Caco-2 (cell line): ENCODE results near the gene PHACTR2. TPM values are rescaled to one million over a fixed set of nuclear protein-coding genes. Genes with fewer than 3 reads are reported as not detected.

Experiments
- BruUV-seq: library from RNA; stranded (reverse); fragments of 400-500 nt; replicated peaks from 2 replicates; lab custom pipeline; 2021; lab: Mats Ljungman, UMichigan
- CTCF ChIA-PET: fragments of 300-600 bp; sonication (Branson Sonifier 250); formaldehyde crosslinking; loops from one replicate; lab custom pipeline; 2022; ENCODE audit warnings: antibody characterized with exemption; lab: Charles Lee
- POLR2A ChIA-PET: fragments of 300-600 bp; sonication (Branson Sonifier 250); formaldehyde crosslinking; loops from one replicate; lab custom pipeline; 2022; ENCODE audit warnings: antibody characterized with exemption; lab: Charles Lee
- DNase-seq, 2 experiments: peaks; one replicate each; pipeline versions ENCODE4 v3.0.0 to v3.0.0-alpha.2; 2020 to 2022
- H3K27me3 ChIP-seq: replicated peaks from 2 replicates; pipeline ENCODE4 v1.6.0; 2011; ENCODE audit warnings: low read length; ENCODE audit not compliant: control insufficient read depth, insufficient read depth
- H3K36me3 ChIP-seq: 2 replicates; pipeline ENCODE4 v1.5.1; 2011; ENCODE audit warnings: low read length; ENCODE audit not compliant: control insufficient read depth, insufficient read depth
- H3K4me1 ChIP-seq: fragments of 250-450 bp; sonication (Bioruptor Pico); 2 replicates; pipeline ENCODE4 v1.5.1; 2020; ENCODE audit warnings: mild to moderate bottlenecking
- H3K4me3 ChIP-seq: 2 replicates; pipeline ENCODE4 v1.5.1; 2011; ENCODE audit warnings: low read depth, mild to moderate bottlenecking, control low read depth, low read length
- H3K9me3 ChIP-seq: fragments of 250-450 bp; sonication (Bioruptor Pico); 2 replicates; pipeline ENCODE4 v1.5.1; 2020; ENCODE audit warnings: mild to moderate bottlenecking, moderate library complexity
- H3K27ac Mint-ChIP-seq: one replicate; pipeline ENCODE4 v1.8.0; 2022; ENCODE audit warnings: mixed read lengths; ENCODE audit not compliant: unreplicated experiment
- H3K27me3 Mint-ChIP-seq: one replicate; pipeline ENCODE4 v1.8.0; 2022; ENCODE audit warnings: mixed read lengths; ENCODE audit not compliant: insufficient read depth, unreplicated experiment
- H3K36me3 Mint-ChIP-seq: one replicate; pipeline ENCODE4 v1.8.0; 2022; ENCODE audit warnings: mild to moderate bottlenecking, mixed read lengths; ENCODE audit not compliant: insufficient read depth, unreplicated experiment
- H3K4me1 Mint-ChIP-seq: one replicate; pipeline ENCODE4 v1.8.0; 2022; ENCODE audit warnings: low read depth, mixed read lengths; ENCODE audit not compliant: unreplicated experiment
- H3K4me3 Mint-ChIP-seq: one replicate; pipeline ENCODE4 v1.8.0; 2022; ENCODE audit warnings: mild to moderate bottlenecking, moderate library complexity, mixed read lengths; ENCODE audit not compliant: unreplicated experiment
- H3K9me3 Mint-ChIP-seq: one replicate; pipeline ENCODE4 v1.8.0; 2022; ENCODE audit warnings: mixed read lengths; ENCODE audit not compliant: unreplicated experiment
- intact Hi-C: fragments of 100-400 bp; cut with micrococcal nuclease; formaldehyde crosslinking; loops from one replicate; pipeline ENCODE4 v1.10.0; 2022; ENCODE audit not compliant: unreplicated experiment
- total RNA-seq: library from RNA; stranded (reverse); gene quantifications from 2 replicates; pipeline ENCODE4 v1.2.3, GENCODE V29; 2022
- TF ChIP-seq, protein P1 (sequence below), 2 experiments: fragments of 200-600 bp in 1 of 2; IDR thresholded peaks; 1 replicate in 1 of 2; 2 replicates in 1 of 2; pipeline versions ENCODE4 v1.5.1 to v1.8.0; 2011 to 2022; ENCODE audit warnings: antibody characterized with exemption in 1 of 2, control low read depth in 1 of 2, inconsistent platforms in 1 of 2, low read depth in 1 of 2, low read length in 1 of 2, mild to moderate bottlenecking in 1 of 2, moderate library complexity in 1 of 2; ENCODE audit not compliant: insufficient read depth in 1 of 2, severe bottlenecking in 1 of 2, unreplicated experiment in 1 of 2

PHACTR2 gene
- total RNA-seq, 1 experiment from 2014 or later = 100 TPM

DNA sequence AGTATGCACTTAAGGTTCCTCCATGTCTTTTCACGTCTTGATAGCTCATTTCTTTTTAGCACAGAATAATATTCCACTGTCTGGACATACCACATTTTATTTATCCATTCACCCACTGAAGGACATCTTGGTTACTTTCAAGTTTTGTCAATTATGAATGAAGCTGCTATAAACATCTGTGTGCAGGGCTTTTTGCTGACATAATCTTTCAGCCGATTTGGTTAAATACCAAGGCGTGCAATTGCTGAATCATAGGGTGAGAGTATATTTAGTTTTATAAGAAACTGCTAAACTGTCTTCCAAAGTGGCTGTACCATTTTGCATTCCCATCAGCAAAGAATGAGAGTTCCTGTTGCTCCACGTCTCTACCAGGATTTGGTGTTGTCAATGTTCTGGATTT lies 44.9 kb upstream of the PHACTR2 start:
- Mint-ChIP-seq H3K27me3 (no peaks in the 10 kb centered on the region), H3K9me3 (no peaks in the 10 kb centered on the region), H3K36me3 (no peaks in the 10 kb centered on the region), H3K27ac (no peak overlapping the region), H3K4me1 (peaks cover 14% of the 10 kb centered on the region), H3K4me3 (no peak overlapping the region)
- Histone ChIP-seq H3K4me3 (no peak overlapping the region), H3K9me3 (no peaks in the 10 kb centered on the region), H3K4me1 (peaks cover 7% of the 10 kb centered on the region; the same call in 1 of the 2 replicates), H3K27me3 (no peaks in the 10 kb centered on the region), H3K36me3 (0 out of 2 replicates have a peak, but pooled peaks cover 2% of the 10 kb centered on the region)
- intact Hi-C loops = no loop called here
- BruUV-seq = no TSS peak
- DNase-seq = no peak
- ChIA-PET CTCF (no interaction called here), POLR2A (no interaction called here)
- TF ChIP-seq, protein P1, sequence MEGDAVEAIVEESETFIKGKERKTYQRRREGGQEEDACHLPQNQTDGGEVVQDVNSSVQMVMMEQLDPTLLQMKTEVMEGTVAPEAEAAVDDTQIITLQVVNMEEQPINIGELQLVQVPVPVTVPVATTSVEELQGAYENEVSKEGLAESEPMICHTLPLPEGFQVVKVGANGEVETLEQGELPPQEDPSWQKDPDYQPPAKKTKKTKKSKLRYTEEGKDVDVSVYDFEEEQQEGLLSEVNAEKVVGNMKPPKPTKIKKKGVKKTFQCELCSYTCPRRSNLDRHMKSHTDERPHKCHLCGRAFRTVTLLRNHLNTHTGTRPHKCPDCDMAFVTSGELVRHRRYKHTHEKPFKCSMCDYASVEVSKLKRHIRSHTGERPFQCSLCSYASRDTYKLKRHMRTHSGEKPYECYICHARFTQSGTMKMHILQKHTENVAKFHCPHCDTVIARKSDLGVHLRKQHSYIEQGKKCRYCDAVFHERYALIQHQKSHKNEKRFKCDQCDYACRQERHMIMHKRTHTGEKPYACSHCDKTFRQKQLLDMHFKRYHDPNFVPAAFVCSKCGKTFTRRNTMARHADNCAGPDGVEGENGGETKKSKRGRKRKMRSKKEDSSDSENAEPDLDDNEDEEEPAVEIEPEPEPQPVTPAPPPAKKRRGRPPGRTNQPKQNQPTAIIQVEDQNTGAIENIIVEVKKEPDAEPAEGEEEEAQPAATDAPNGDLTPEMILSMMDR (IDR thresholded peaks at IDR 0.05; ENCODE audit: insufficient read depth in 1 of 2, low read depth in 1 of 2, low read length in 1 of 2, severe bottlenecking in 1 of 2, unreplicated experiment in 1 of 2) = no peak

GRCh38 chr6:143634486-143634885 lies 43.3 kb upstream of the PHACTR2 start:
- POLR2A ChIA-PET = no interaction called here
- no peak overlapping the region for H3K4me3 Mint-ChIP-seq
- intact Hi-C loops = no loop called here
- Histone ChIP-seq H3K4me3 (no peak overlapping the region), H3K36me3 (0 out of 2 replicates have a peak, but pooled peaks cover 2% of the 10 kb centered on the region), H3K9me3 (no peaks in the 10 kb centered on the region), H3K4me1 (peaks cover 7% of the 10 kb centered on the region; the same call in 1 of the 2 replicates), H3K27me3 (no peaks in the 10 kb centered on the region)
- no peak for DNase-seq
- H3K27me3 Mint-ChIP-seq = no peaks in the 10 kb centered on the region
- H3K36me3 Mint-ChIP-seq = no peaks in the 10 kb centered on the region
- H3K27ac Mint-ChIP-seq = no peak overlapping the region
- TF ChIP-seq, protein P1 (IDR thresholded peaks at IDR 0.05; ENCODE audit: insufficient read depth in 1 of 2, low read depth in 1 of 2, low read length in 1 of 2, severe bottlenecking in 1 of 2, unreplicated experiment in 1 of 2) = no peak
- no TSS peak for BruUV-seq
- no peaks in the 10 kb centered on the region for H3K9me3 Mint-ChIP-seq
- peaks cover 6% of the 10 kb centered on the region for H3K4me1 Mint-ChIP-seq
- CTCF ChIA-PET = no interaction called here

GRCh38 chr6:143637691-143638090 lies 40.1 kb upstream of the PHACTR2 start:
- H3K4me1 Mint-ChIP-seq = peaks cover 6% of the 10 kb centered on the region
- H3K27me3 Mint-ChIP-seq = no peaks in the 10 kb centered on the region
- no TSS peak for BruUV-seq

More at GRCh38 chr6:143637691-143638090, 40.1 kb upstream of the PHACTR2 start:
- Mint-ChIP-seq H3K36me3 (no peaks in the 10 kb centered on the region), H3K4me3 (no peak overlapping the region), H3K27ac (no peak overlapping the region), H3K9me3 (no peaks in the 10 kb centered on the region)
- H3K27me3 ChIP-seq = no peaks in the 10 kb centered on the region
- 0 out of 2 replicates have a peak, but pooled peaks cover 2% of the 10 kb centered on the region for H3K36me3 ChIP-seq
- ChIA-PET POLR2A (no interaction called here), CTCF (no interaction called here)
- H3K4me3 ChIP-seq = no peak overlapping the region
- H3K9me3 ChIP-seq = no peaks in the 10 kb centered on the region
- DNase-seq = no peak
- TF ChIP-seq, protein P1 (IDR thresholded peaks at IDR 0.05; ENCODE audit: insufficient read depth in 1 of 2, low read depth in 1 of 2, low read length in 1 of 2, severe bottlenecking in 1 of 2, unreplicated experiment in 1 of 2) = no peak
- peaks cover 7% of the 10 kb centered on the region; the same call in 1 of the 2 replicates for H3K4me1 ChIP-seq
- intact Hi-C loops = no loop called here
